ENCODE data around the gene FOXS1. TPM values are rescaled to one million over a fixed set of nuclear protein-coding genes. Genes with fewer than 3 reads are reported as not detected.

The FOXS1 gene
- total RNA-seq, 1 donor from 2014 or later: 0.82 TPM

DNA sequence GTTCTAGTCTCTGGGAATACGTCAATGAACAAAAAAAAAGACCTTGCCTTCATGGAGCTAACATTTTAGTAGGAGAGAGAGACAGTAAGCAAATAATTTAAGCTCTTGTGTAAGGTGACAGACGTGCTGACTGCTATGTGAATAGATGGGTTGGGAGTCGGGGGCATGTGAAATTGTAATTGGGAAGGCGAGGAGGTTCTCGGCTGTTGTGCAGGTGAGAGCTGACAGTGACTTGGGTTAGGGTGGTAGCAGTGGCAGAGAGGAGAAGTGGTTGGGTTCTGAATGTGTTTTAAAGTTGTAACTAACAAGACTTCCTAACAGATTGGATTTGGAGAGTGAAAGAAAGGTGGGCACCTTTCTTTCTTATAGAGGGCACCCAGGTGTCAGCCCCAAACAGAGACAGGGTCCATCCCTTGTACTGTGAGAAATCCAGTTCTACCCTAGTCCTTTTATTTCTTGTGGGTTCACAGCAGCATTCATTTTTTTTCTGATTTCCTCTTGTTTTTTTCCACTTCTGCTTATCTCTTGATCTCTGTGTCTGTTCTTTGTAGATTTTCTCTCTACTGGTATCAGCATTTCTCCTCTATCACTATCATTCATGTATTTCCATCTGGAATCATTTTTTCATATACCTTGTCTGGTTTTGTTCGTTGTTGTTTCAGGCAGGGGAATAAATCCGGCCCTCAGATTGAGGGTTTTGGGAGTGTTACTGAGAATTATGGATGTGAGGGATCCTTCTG lies 41.7 kb downstream of the FOXS1 start:
- DNase-seq (ENCODE audit: low spot score in 2 of 2) (no peak), FAIRE-seq (no peak)

DNA sequence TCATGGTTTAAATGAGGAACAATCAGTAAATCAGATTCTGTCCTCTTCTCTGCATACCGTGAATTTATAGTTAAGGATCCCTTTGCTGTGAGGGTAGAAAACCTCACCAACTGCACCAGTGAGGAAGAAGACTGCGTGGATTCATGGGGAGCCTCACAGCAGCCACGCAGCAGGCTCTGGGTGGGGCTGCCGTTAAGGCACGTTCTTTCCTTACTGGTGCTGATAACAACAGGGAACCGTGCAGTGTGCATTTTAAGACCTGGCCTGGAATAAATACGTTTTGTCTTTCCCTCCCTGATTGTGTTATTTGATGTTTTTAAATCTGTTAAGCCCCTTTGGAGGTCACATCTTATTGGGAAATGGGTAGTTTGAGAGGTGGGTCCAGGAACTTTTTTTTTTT lies 43.9 kb downstream of the FOXS1 start:
- FAIRE-seq (no peak), DNase-seq (ENCODE audit: low spot score in 2 of 2) (no peak)

DNA sequence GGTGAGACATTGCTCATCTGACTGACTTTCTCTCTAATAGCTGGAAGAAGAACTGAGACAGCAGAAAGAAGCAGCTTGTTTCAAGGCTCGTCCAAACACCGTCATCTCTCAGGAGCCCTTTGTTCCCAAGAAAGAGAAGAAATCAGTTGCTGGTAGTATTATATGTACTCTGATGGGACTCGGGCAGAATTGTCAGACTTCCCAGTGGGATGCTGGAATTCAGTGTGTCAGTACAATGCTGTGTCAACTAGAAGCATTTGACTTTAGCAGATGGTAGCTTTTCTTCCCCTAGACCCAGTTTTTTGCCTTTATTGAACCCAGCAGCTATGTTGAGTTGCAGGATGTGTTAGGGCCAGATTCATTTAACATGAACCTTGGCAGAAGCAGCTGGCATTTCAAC lies 48.0 kb downstream of the FOXS1 start:
- DNase-seq (ENCODE audit: low spot score in 2 of 2) (no peak), FAIRE-seq (no peak)

Small RNA genes within 50 kb of the gene (small RNA-seq; reads per million reads assigned to genes)
- not detected for gene AL160175.1

Other genes starting within 250 kb of the FOXS1 start
- 46.1 TPM for gene ID1, start 240.3 kb downstream of the FOXS1 start, total RNA-seq
- gene COX4I2, start 207.7 kb downstream of the FOXS1 start, total RNA-seq: 1.2 TPM
- 32.6 TPM for gene BCL2L1, start 122.7 kb downstream of the FOXS1 start, total RNA-seq
- 5.7 TPM for gene TPX2, start 106.3 kb downstream of the FOXS1 start, total RNA-seq
- 0.82 TPM for gene MYLK2, start 26.2 kb downstream of the FOXS1 start, total RNA-seq
- 9.8 TPM for gene DUSP15, start 24.9 kb upstream of the FOXS1 start, total RNA-seq
- gene TTLL9, start 25.0 kb upstream of the FOXS1 start, total RNA-seq: 1.2 TPM
- 6.9 TPM for gene PDRG1, start 106.4 kb upstream of the FOXS1 start, total RNA-seq
- gene XKR7, start 122.5 kb upstream of the FOXS1 start, total RNA-seq: 9.8 TPM
- gene CCM2L, start 164.8 kb upstream of the FOXS1 start, total RNA-seq: 2.9 TPM
- gene HCK, start 206.6 kb upstream of the FOXS1 start, total RNA-seq: 2.9 TPM